Parathyroid adenoma (tissue), 2 donors: ENCODE results near the gene NEDD4.
"Not testable (repeated sequence)": the region's sequence is repeated elsewhere in the genome, so short reads cannot be mapped to it uniquely, and the experiment has no call there.

Experiments used
- H2AFZ ChIP-seq: fragments of 300-600 bp; sonication (generic); one replicate; pipeline ENCODE4 v1.7.0; 2017; ENCODE audit warnings: antibody characterized with exemption, mild to moderate bottlenecking
- H3K27ac ChIP-seq: fragments of 300-600 bp; sonication (generic); one replicate; pipeline ENCODE4 v1.7.0; 2017
- H3K27me3 ChIP-seq: fragments of 300-600 bp; sonication (generic); one replicate; pipeline ENCODE4 v1.7.0; 2017; ENCODE audit warnings: low read length; ENCODE audit not compliant: control insufficient read depth, insufficient read depth
- H3K36me3 ChIP-seq: fragments of 300-600 bp; sonication (generic); one replicate; pipeline ENCODE4 v1.7.0; 2017; ENCODE audit warnings: low read length; ENCODE audit not compliant: control insufficient read depth, insufficient read depth
- H3K4me1 ChIP-seq: fragments of 300-600 bp; sonication (generic); one replicate; pipeline ENCODE4 v1.7.0; 2017; ENCODE audit warnings: control low read depth
- H3K4me2 ChIP-seq: fragments of 300-600 bp; sonication (generic); one replicate; pipeline ENCODE4 v1.7.0; 2017; ENCODE audit warnings: low read length
- H3K4me3 ChIP-seq: fragments of 300-600 bp; sonication (generic); one replicate; pipeline ENCODE4 v1.7.0; 2017; ENCODE audit warnings: low read depth, low read length
- H3K79me2 ChIP-seq: fragments of 300-600 bp; sonication (generic); one replicate; pipeline ENCODE4 v1.7.0; 2017; ENCODE audit warnings: control low read depth
- H3K9ac ChIP-seq: fragments of 300-600 bp; sonication (generic); one replicate; pipeline ENCODE4 v1.7.0; 2017; ENCODE audit warnings: mild to moderate bottlenecking
- H3K9me3 ChIP-seq: fragments of 300-600 bp; sonication (generic); one replicate; pipeline ENCODE4 v1.7.0; 2017; ENCODE audit warnings: low read length; ENCODE audit not compliant: control insufficient read depth
- TF ChIP-seq, protein P1 (sequence below): fragments of 300-600 bp; sonication (generic); IDR thresholded peaks from one replicate; pipeline ENCODE4 v1.7.0; 2017; ENCODE audit warnings: antibody characterized with exemption, mild to moderate bottlenecking
- donor health status: primary hyperparathyroidism.

Gene NEDD4

DNA sequence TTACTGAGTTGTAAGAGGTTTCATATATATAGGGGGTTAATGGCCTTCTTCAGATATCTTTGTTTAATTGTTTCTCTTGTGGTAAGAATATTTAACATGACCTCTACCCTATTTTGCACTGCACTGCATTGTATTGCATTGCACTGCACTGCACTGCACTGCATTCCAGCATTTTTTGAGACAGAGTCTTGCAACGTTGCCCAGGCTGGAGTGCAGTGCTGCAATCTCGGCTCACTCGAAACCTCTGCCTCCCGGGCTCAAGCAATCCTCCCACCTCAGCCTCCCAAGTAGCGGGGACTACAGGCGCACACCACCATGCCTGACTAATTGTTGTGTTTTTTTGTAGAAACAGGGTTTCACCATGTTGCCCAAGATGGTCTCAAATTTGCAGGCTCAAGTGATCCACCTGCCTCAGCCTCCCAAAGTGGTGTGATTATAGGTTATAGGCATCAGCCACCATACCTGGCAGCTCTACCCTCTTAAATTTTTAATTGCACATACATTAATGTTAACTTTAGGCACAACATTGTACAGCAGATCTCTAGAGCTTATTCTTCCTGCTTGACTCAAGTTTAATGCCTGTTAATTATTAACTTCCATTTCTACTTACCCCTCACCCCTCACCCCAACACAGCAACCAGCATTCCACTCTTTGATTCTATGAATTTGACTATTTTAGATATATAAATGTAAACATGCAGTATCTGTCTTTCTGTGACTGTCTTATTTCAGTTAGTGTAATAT, 38.4 kb downstream of the NEDD4 start:
- Histone ChIP-seq H3K27ac (no peak overlapping the region), H3K27me3 (no peaks in the 10 kb centered on the region), H2AFZ (no peak overlapping the region), H3K9me3 (no peaks in the 10 kb centered on the region), H3K79me2 (no peaks in the 10 kb centered on the region), H3K4me2 (no peak overlapping the region), H3K4me3 (no peak overlapping the region), H3K36me3 (no peaks in the 10 kb centered on the region), H3K4me1 (no peaks in the 10 kb centered on the region), H3K9ac (no peak overlapping the region)
- TF ChIP-seq, protein P1, sequence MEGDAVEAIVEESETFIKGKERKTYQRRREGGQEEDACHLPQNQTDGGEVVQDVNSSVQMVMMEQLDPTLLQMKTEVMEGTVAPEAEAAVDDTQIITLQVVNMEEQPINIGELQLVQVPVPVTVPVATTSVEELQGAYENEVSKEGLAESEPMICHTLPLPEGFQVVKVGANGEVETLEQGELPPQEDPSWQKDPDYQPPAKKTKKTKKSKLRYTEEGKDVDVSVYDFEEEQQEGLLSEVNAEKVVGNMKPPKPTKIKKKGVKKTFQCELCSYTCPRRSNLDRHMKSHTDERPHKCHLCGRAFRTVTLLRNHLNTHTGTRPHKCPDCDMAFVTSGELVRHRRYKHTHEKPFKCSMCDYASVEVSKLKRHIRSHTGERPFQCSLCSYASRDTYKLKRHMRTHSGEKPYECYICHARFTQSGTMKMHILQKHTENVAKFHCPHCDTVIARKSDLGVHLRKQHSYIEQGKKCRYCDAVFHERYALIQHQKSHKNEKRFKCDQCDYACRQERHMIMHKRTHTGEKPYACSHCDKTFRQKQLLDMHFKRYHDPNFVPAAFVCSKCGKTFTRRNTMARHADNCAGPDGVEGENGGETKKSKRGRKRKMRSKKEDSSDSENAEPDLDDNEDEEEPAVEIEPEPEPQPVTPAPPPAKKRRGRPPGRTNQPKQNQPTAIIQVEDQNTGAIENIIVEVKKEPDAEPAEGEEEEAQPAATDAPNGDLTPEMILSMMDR = no peak

DNA sequence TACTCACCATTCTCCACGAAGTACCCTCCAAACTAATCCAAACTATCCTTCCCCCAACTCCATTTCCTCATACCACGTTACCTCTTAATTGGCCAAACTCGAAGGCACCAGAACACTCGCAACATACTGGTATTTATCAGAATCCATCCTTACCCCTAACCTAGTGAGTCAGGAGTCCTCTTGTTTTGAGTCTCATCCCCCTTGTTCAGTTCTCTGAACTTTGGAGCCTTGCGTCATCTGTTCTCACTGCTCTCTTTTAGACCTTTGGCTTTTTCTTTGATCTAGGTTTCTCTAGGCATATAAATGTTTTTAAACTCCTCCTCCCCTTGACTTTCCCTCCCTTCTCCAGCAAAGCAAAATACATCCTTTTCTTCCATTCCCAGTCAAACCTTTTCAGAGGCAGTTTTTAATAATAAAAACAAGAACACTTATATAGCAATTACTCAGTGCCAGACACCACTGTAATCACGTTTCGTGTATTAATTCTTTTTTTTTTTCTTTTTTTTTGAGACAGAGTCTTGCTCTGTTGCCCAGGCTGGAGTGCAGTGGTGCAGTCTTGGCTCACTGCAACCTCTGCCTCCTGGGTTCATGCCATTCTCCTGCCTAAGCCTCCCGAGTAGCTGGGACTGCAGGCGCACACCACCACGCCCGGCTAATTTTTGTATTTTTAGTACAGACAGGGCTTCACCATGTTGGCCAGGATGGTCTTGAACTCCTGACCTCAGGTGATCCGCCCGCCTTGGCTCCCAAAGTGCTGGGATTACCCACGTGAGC, 40.7 kb downstream of the NEDD4 start:
- H3K79me2 ChIP-seq, H3K4me1 ChIP-seq, H3K9ac ChIP-seq, H3K27ac ChIP-seq, H3K27me3 ChIP-seq, H2AFZ ChIP-seq, H3K4me2 ChIP-seq, H3K4me3 ChIP-seq, H3K36me3 ChIP-seq, H3K9me3 ChIP-seq: not testable (repeated sequence)

DNA sequence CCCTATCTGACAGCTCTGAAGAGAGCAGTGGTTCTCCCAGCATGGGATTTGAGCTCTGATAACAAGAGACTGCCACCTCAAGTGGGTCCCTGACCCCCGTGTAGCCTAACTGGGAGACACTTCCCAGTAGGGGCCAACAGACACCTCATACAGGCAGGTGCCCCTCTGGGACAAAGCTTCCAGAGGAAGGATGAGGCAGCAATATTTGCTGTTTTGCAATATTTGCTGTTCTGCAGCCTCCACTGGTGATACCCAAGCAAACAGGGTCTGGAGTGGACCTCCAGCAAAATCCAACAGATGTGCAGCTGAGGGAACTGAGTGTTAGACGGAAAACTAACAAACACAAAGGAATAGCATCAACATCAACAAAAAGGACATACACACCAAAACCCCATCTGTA, 48.8 kb downstream of the NEDD4 start:
- H3K4me2 ChIP-seq, H3K9me3 ChIP-seq, H3K9ac ChIP-seq, H3K4me3 ChIP-seq, H3K36me3 ChIP-seq, H3K27ac ChIP-seq, H3K27me3 ChIP-seq, H3K79me2 ChIP-seq, H3K4me1 ChIP-seq, H2AFZ ChIP-seq: not testable (repeated sequence)

DNA sequence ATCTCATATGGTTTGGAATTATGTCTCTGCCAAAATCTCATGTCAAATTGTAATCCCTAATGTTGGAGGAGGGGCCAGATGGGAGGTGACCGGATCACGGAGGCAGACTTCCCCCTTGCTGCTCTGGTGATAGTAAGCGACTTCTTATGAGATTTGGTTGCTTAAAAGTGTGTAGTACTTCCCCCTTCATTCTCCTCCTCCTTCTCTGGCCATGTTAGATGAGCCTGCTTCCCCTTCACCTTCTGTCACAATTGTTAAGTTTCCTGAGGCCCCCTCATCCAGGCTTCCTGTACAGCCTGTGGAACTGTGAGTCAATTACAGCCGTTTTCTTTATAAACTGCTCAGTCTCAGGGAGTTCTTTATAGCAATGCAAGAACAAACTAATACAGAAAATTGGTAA, 51.1 kb downstream of the NEDD4 start:
- no peaks in the 10 kb centered on the region for H3K79me2 ChIP-seq
- H3K27ac ChIP-seq = no peak overlapping the region
- H3K27me3 ChIP-seq = no peaks in the 10 kb centered on the region
- H3K36me3 ChIP-seq = no peaks in the 10 kb centered on the region
- no peak overlapping the region for H3K9ac ChIP-seq
- TF ChIP-seq, protein P1 = no peak
- H3K9me3 ChIP-seq = peaks cover 3% of the 10 kb centered on the region
- no peaks in the 10 kb centered on the region for H3K4me1 ChIP-seq
- H3K4me2 ChIP-seq = no peak overlapping the region
- H3K4me3 ChIP-seq = no peak overlapping the region
- H2AFZ ChIP-seq = no peak overlapping the region

DNA sequence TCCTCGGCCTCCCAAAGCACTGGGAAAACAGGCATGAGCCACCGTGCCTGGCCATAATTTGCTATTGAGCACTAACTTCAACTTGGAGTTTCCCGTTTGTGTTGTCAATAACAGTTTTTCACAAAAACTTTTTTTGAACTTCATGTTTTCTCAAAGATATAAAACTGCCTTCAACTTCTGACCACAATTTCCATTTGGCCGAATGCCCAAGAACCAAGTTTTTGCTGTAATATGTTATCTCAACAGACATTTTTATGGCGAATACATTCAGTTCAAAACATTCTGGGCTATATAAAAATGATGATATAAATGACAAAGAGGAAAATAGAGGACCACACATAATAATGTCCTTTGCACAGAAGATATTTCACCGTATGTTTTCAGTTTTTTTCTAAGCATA, 56.4 kb downstream of the NEDD4 start:
- H3K36me3 ChIP-seq = no peaks in the 10 kb centered on the region
- H3K9ac ChIP-seq = no peak overlapping the region
- H3K9me3 ChIP-seq = peaks cover 3% of the 10 kb centered on the region
- no peak overlapping the region for H3K27ac ChIP-seq
- TF ChIP-seq, protein P1 = no peak
- H3K4me1 ChIP-seq = no peaks in the 10 kb centered on the region
- H3K27me3 ChIP-seq = no peaks in the 10 kb centered on the region
- H3K4me3 ChIP-seq = no peak overlapping the region
- H3K4me2 ChIP-seq = no peak overlapping the region
- no peaks in the 10 kb centered on the region for H3K79me2 ChIP-seq
- no peak overlapping the region for H2AFZ ChIP-seq
